RWPE1 (cell line): ENCODE data around the gene LDLRAD2.
"Not testable (repeated sequence)": the region's sequence is repeated elsewhere in the genome, so short reads cannot be mapped to it uniquely, and the experiment has no call there.

Experiments used
- CTCF ChIA-PET: fragments of 350-600 bp; sonication (Branson Sonifier 250); formaldehyde crosslinking; extraction: SDS; loops from one replicate; lab custom pipeline; 2021; lab: Yijun Ruan, JAX
- POLR2A ChIA-PET: fragments of 400-600 bp; formaldehyde crosslinking; extraction: SDS; loops from one replicate; lab custom pipeline; 2020; ENCODE audit warnings: antibody characterized with exemption; ENCODE audit not compliant: low non-redundant PET; lab: Yijun Ruan, JAX
- DNase-seq: peaks from one replicate; pipeline ENCODE4 v3.0.0; 2012; ENCODE audit warnings: low spot score
- H3K27ac ChIP-seq: fragments of 450-650 bp; 2 replicates; pipeline ENCODE4 v1.5.1; 2017
- CTCF ChIP-seq: fragments of 450-650 bp; conservative IDR thresholded peaks from 2 replicates; pipeline ENCODE4 v1.5.1; 2017; ENCODE audit warnings: low read depth, mild to moderate bottlenecking

The LDLRAD2 gene

DNA sequence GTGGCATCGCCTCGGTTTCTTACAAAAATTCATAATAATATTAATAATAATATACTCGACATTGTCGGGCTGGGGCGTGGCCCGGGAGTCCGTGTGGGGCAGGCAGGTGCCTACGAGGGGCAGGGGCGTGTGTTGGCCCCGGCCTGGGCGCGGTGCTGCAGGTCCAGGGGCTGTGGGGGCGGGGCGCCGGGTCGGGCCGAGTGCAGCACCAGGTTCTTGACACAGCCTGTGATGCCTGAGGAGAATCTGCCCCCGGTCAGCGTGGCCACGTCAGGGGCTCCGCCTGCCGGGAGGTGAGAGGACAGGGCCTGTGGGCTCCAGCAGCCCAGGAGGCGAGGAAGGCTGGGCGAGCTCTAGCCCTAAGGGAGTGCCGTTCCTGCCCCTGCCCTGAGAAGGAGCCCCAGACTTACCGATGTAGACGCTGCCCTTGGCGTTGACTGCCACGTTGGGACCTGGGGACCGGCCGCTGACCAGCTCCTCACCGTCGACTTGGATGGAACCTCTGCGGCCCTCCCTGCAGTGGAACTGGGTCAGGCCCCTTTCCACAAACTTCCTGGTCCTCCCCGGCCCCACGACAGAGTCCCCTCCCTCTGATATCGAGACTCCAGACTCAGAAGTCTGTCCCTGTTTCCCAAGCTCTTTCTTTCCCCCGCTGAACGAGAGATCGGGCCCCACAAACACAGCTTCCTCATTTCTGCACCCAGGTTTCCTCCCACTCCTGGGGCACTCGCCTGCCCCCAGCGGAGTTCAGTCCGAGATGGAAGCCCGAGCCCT lies 11.3 kb downstream of the LDLRAD2 start:
- no peak overlapping the region for H3K27ac ChIP-seq
- CTCF ChIA-PET: interaction anchor here (0.6 kb wide), 1 partner anchor 39 kb away, joined by 5 read pairs; no protein-coding TSS in a partner anchor

DNA sequence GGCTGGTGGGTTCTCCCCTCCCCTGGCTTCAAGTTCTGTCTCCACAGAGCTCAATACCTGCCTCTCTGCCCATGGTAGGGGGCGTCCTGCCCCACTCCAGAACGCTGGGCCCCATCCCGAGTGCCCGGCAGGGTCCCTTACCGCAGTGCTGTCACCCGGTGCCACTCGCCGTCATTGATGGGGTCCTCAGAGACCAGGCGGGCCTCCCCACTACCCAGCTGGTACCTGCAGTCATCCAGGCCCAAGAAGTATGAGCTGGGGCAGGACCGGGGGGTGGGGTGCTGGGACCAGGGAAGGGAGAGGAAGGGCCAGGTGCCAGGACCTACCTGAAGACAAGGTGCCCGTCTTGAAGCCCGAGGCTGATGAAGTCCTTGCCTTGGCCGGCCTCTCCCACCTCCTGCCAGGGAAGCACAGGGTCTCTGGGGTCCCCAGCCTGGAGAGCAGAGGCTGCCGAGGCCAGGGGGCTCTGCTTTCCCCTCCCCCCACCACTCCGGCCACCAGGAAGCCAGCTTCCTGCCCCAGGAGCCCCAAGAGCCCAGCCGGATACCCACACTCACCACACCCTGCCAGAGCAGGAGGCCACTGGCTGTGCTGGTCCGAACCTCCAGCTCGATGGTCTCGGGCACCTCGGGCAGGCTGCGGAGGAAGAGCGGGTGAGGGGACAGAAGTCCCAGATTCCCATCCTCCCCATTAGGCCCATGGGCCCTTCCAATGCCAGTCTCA lies 12.1 kb downstream of the LDLRAD2 start:
- no peak overlapping the region for H3K27ac ChIP-seq
- no peak for DNase-seq
- no peak for TF ChIP-seq CTCF
- ChIA-PET CTCF (no interaction called here), POLR2A (no interaction called here)

More for the DNA sequence above, 11.3 kb downstream of the LDLRAD2 start:
- DNase-seq: no peak
- TF ChIP-seq CTCF: no peak
- POLR2A ChIA-PET: no interaction called here

DNA sequence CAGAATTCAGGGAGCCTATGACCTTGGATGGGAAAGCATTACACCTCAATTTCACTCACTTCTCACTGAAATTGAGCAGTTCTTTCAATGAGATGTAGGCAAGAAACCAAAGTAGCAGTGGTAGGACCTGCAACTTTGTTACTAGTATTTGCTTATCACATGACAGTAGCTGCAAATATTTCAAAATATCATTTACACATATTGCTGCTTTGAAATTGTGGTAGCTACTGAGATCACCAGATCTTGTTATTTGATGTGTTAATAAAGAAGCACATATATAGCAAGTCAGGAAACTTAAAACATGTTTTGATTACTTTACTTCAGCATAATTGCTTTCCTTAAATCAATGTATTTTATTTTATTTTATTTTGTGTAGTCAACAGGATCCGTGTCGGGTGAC lies 12.9 kb downstream of the LDLRAD2 start:
- POLR2A ChIA-PET: no interaction called here
- DNase-seq: no peak
- CTCF ChIA-PET: no interaction called here
- TF ChIP-seq CTCF: no peak
- no peak overlapping the region for H3K27ac ChIP-seq

- ChIA-PET CTCF (no interaction called here), POLR2A (no interaction called here)
- TF ChIP-seq CTCF: no peak
- DNase-seq: no peak
- no peak overlapping the region for H3K27ac ChIP-seq
Measured at GRCh38 chr1:21825393-21825792, 13.3 kb downstream of the LDLRAD2 start.

DNA sequence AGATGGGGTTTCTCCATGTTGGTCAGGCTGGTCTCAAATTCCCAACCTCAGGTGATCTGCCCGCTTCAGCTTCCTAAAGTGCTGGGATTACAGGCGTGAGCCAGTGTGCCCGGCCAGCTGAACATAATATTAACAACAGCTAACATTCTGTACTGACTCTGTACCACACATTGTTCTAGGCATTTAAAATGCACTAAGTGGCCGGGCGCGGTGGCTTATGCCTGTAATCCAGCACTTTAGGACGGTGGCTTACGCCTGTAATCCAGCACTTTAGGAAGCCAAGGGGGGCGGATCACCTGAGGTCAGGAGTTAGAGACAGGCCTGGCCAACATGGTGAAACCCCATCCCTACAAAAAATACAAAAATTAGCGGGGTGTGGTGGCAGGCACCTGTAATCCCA lies 14.6 kb downstream of the LDLRAD2 start:
- POLR2A ChIA-PET: interaction anchor here (0.8 kb wide), 1 partner anchor 29 kb away, joined by 3 read pairs; no protein-coding TSS in a partner anchor
- DNase-seq, H3K27ac ChIP-seq, CTCF ChIA-PET: not testable (repeated sequence)

GRCh38 chr1:21827141-21827679 lies 15.1 kb downstream of the LDLRAD2 start:
- no peak for TF ChIP-seq CTCF
- POLR2A ChIA-PET: interaction anchor here (0.5 to 0.6 kb wide), 2 partner anchors 10 to 46 kb away, joined by 3 read pairs; no protein-coding TSS in a partner anchor

More at GRCh38 chr1:21827141-21827679, 15.1 kb downstream of the LDLRAD2 start:
- CTCF ChIA-PET: no interaction called here
- no peak for DNase-seq
- H3K27ac ChIP-seq: no peak overlapping the region
